K562 (cell line): Measurements from ENCODE around the gene PRDM15. TPM values are rescaled to one million over a fixed set of nuclear protein-coding genes. Genes with fewer than 3 reads are reported as not detected.

ENCODE experiments used
- ATAC-seq: fragments of 200-7000 bp; cut with Tn5 transposase; 3 replicates; pipeline ENCODE4 v1.9.1; 2020; ENCODE audit warnings: moderate library complexity
- BruUV-seq: library from RNA; stranded (reverse); fragments of 400-500 nt; replicated peaks from 2 replicates; lab custom pipeline; 2021; lab: Mats Ljungman, UMichigan
- CTCF ChIA-PET: fragments of 300-600 bp; formaldehyde crosslinking; extraction: SDS; loops from one replicate; lab custom pipeline; 2021; ENCODE audit warnings: low intra/inter-chr PET ratio; lab: Yijun Ruan, JAX
- POLR2A ChIA-PET: fragments of 300-600, 350-650 bp; sonication (Branson Sonifier 250); formaldehyde crosslinking; extraction: SDS; loops from one replicate; lab custom pipeline; 2021; ENCODE audit warnings: antibody characterized with exemption, inconsistent platforms; lab: Yijun Ruan, JAX
- DNase-seq, 4 experiments: peaks; one replicate each; pipeline versions ENCODE4 v3.0.0 to v3.0.0-alpha.2; 2011 to 2018; ENCODE audit warnings: low spot score in 3 of 4, mixed read lengths in 3 of 4; ENCODE audit errors: extremely low read depth in 1 of 4
- FAIRE-seq: peaks from 2 replicates; lab custom pipeline; 2011; peaks lifted over from hg19 to GRCh38; lab: Jason Lieb, UNC
- H2AFZ ChIP-seq: 2 replicates; pipeline ENCODE4 v1.6.0; 2011; ENCODE audit warnings: low read depth, low read length, control low read depth, inconsistent platforms
- H3K27ac ChIP-seq: fragments of 200-600 bp; 3 replicates; pipeline ENCODE4 v1.8.0; 2011; ENCODE audit warnings: low read depth, mild to moderate bottlenecking, control low read depth, inconsistent platforms, low read length, moderate library complexity, mixed read lengths; ENCODE audit errors: extremely low read depth
- H3K27me3 ChIP-seq, 2 experiments: fragments of 300-600 bp in 1 of 2; 2 replicates in 1 of 2; 3 replicates in 1 of 2; pipeline versions ENCODE4 v1.6.0 to v1.8.0; 2011; ENCODE audit warnings: inconsistent platforms in 2 of 2, low read length in 2 of 2, mild to moderate bottlenecking in 1 of 2, mixed read lengths in 1 of 2, moderate library complexity in 1 of 2; ENCODE audit not compliant: control insufficient read depth in 2 of 2, insufficient read depth in 2 of 2
- H3K36me3 ChIP-seq: fragments of 300-600 bp; 3 replicates; pipeline ENCODE4 v1.8.0; 2011; ENCODE audit warnings: mild to moderate bottlenecking, low read length, inconsistent platforms; ENCODE audit not compliant: control insufficient read depth, insufficient read depth
- H3K4me1 ChIP-seq, 2 experiments: fragments of 200-600 bp in 1 of 2; replicated peaks in 1 of 2; 2 replicates in 1 of 2; 3 replicates in 1 of 2; pipeline versions ENCODE4 v1.5.1 to v1.8.0; 2011; ENCODE audit warnings: inconsistent platforms in 2 of 2, low read length in 2 of 2, mild to moderate bottlenecking in 1 of 2, mixed read lengths in 1 of 2, moderate library complexity in 1 of 2; ENCODE audit not compliant: control insufficient read depth in 2 of 2, insufficient read depth in 2 of 2
- H3K4me2 ChIP-seq: 2 replicates; pipeline ENCODE4 v1.6.1; 2011; ENCODE audit warnings: low read length, control low read depth, inconsistent platforms, mixed read lengths; ENCODE audit not compliant: insufficient read depth
- H3K4me3 ChIP-seq: fragments of 200-600 bp; sonication (generic), shearing (Covaris generic); 2 replicates; pipeline ENCODE4 v1.5.1; 2016; ENCODE audit warnings: control low read depth, inconsistent platforms
- H3K79me2 ChIP-seq: fragments of 200-600 bp; 3 replicates; pipeline ENCODE4 v1.8.0; 2011; ENCODE audit warnings: low read length, inconsistent platforms; ENCODE audit not compliant: control insufficient read depth, insufficient read depth
- H3K9ac ChIP-seq, 2 experiments: 2 replicates each; pipeline versions ENCODE4 v1.6.0 to v1.6.1; 2011; ENCODE audit warnings: low read depth in 2 of 2, low read length in 2 of 2, control low read depth in 1 of 2, inconsistent platforms in 1 of 2, mild to moderate bottlenecking in 1 of 2, mixed read lengths in 1 of 2; ENCODE audit not compliant: insufficient read depth in 1 of 2
- H3K9me1 ChIP-seq: one replicate; pipeline ENCODE4 v1.6.0; 2011; ENCODE audit warnings: inconsistent platforms, mild to moderate bottlenecking, low read length, moderate library complexity; ENCODE audit not compliant: control insufficient read depth, insufficient read depth
- H3K9me3 ChIP-seq: replicated peaks from 2 replicates; pipeline ENCODE4 v1.5.1; 2011; ENCODE audit warnings: low read depth, low read length, inconsistent platforms; ENCODE audit not compliant: control insufficient read depth, insufficient read depth
- H4K20me1 ChIP-seq: replicated peaks from 2 replicates; pipeline ENCODE4 v1.6.1; 2011; ENCODE audit warnings: low read length, inconsistent platforms, mixed read lengths; ENCODE audit not compliant: control insufficient read depth, insufficient read depth
- CAMTA2 ChIP-seq: fragments of 250-450 bp; sonication (Bioruptor Pico); conservative IDR thresholded peaks from 2 replicates; pipeline ENCODE4 v1.5.1; 2022
- HMG20A ChIP-seq: fragments of 450-650 bp; formaldehyde crosslinking; conservative IDR thresholded peaks from 2 replicates; pipeline ENCODE4 v1.4.0; 2020; ENCODE audit warnings: mild to moderate bottlenecking, mixed read lengths
- KDM2B ChIP-seq: fragments of 250-450 bp; sonication (Bioruptor Pico); IDR thresholded peaks from 2 replicates; pipeline ENCODE4 v1.8.0; 2021; ENCODE audit warnings: mild to moderate bottlenecking, moderate library complexity
- SMARCE1 ChIP-seq: fragments of 450-650 bp; IDR thresholded peaks from 2 replicates; pipeline ENCODE4 v1.7.1; 2016; ENCODE audit warnings: mild to moderate bottlenecking
- SP1 ChIP-seq: sonication (generic); formaldehyde crosslinking; IDR thresholded peaks from 2 replicates; pipeline ENCODE4 v1.8.1; 2022; ENCODE audit warnings: mild to moderate bottlenecking, missing genetic modification reagents
- ZNF77 ChIP-seq: fragments of 250-450 bp; sonication (Bioruptor Pico); IDR thresholded peaks from 2 replicates; pipeline ENCODE4 v1.5.0; 2020
- WGBS: fragments of 100-300 bp; shearing (Covaris generic); methylation state at CpG from one replicate; pipeline ENCODE4 v1.1.6; 2016; ENCODE audit warnings: low coverage, mixed read lengths; ENCODE audit not compliant: insufficient coverage; ENCODE audit errors: missing lambda C conversion rate; 5-methylcytosine and 5-hydroxymethylcytosine counted together
- in situ Hi-C: fragments of 300-500 bp; cut with MboI; formaldehyde crosslinking; loops from 4 replicates; pipeline ENCODE4 v1.15.0; 2018; ENCODE audit warnings: inconsistent platforms, mixed read lengths
- intact Hi-C: fragments of 100-400 bp; cut with micrococcal nuclease; formaldehyde crosslinking; loops from 2 replicates; pipeline ENCODE4 v1.14.2; 2022
- polyA plus RNA-seq, 8 experiments: library from polyadenylated mRNA; depleted of rRNA in 4 of 8; stranded (reverse) in 5 of 8; unstranded in 3 of 8; fragments of >200 nt; fragmentation: Nextera tagmentation in 2 of 8; fragmentation: Illumina TruSeq in 1 of 8; extraction: Ambion mirVana in 2 of 8; extraction: Trizol in 1 of 8; gene quantifications; 2 replicates each; pipeline versions ENCODE4 v1.2.1 to v1.2.3, GENCODE V29; 2011 to 2014; ENCODE audit warnings: inconsistent platforms in 1 of 8, missing spikeins in 1 of 8
- total RNA-seq, 7 experiments: library from RNA; depleted of rRNA in 6 of 7; stranded (reverse); fragments of >200 nt in 6 of 7; fragmentation: Illumina TruSeq in 2 of 7; extraction: Trizol in 2 of 7; gene quantifications; 2 replicates each; pipeline versions ENCODE4 v1.2.1 to v1.2.3, GENCODE V29; 2011 to 2021; ENCODE audit warnings: low replicate concordance in 1 of 7

The PRDM15 gene
- total and polyA plus RNA-seq, 9 of the 15 experiments (the other 6 are each of a cell fraction or from before 2014, with no cell fraction given), result 0.93 to 9.2 (median 6.2) TPM

- 74% methylated on average over 15 of the region's 15 CpGs for WGBS
- ATAC-seq (no peak), DNase-seq (no peak), FAIRE-seq (no peak)
- Histone ChIP-seq H2AFZ (no peak overlapping the region), H3K4me1 (peaks cover 0 to 7% of the 10 kb centered on the region in 2 experiments; a peak in 1 of 5 replicates), H3K9ac (no peak overlapping the region), H3K4me2 (no peak overlapping the region), H3K9me1 (no peaks in the 10 kb centered on the region), H3K79me2 (no peaks in the 10 kb centered on the region), H3K4me3 (no peak overlapping the region), H4K20me1 (no peaks in the 10 kb centered on the region), H3K27ac (no peak overlapping the region), H3K9me3 (no peaks in the 10 kb centered on the region), H3K27me3 (no peaks in the 10 kb centered on the region), H3K36me3 (peaks cover 23% of the 10 kb centered on the region; the same call in 1 of the 3 replicates)
- TF ChIP-seq SMARCE1, result no peak
- TF ChIP-seq HMG20A (CRISPR knock-in tag), result no peak
- CTCF ChIA-PET, result no interaction called here
- POLR2A ChIA-PET, result interaction anchor here (0.7 kb wide), 1 partner anchor 16 kb away, joined by 3 read pairs; no protein-coding TSS in a partner anchor
- in situ Hi-C loops, result loop anchor here (10.0 kb wide), 1 partner anchor 290 kb away; no protein-coding TSS in a partner anchor
- BruUV-seq, result no TSS peak
- intact Hi-C loops, result no loop called here
Measured at GRCh38 chr21:41825216-41825615, 53.9 kb downstream of the PRDM15 start.

DNA sequence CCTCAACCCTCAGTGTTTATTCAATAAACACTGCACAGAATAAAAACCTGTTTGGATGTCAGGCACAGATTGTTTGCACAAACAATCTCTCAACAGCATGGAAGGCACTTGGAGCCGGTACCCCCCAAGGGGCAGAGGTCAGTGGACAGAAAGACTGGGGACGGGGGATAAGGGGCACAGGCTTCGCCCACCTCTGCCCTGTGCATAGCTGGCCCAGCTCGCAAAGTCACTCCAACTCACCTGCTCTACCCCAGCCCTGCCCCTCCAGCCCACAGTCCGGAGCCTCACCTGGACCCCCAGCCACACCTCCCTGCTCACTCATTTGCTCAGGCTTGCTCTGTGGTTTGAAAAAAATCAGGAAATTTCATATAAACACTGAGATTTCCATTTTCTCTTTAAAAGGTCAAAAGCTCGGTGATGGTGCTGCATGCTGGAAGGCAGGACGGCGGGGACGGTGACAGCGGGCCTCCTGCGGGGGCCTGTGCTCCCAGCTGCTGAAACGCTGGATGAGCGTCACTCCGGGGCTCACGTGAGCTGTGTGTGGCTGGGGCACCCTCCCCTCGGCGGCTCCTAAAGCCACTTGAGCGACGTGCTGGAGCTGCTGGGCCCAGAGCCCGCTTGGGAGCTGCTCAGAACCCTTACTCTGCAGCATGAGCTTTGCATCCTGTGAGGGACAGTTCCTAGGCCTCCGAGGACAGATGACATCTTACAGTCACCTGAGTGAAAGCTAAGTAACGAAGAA, 54.5 kb downstream of the PRDM15 start:
- H3K9me3 ChIP-seq, result no peaks in the 10 kb centered on the region
- no peak for TF ChIP-seq SP1 (CRISPR knock-in tag)
- TF ChIP-seq CAMTA2 (CRISPR knock-in tag), result no peak
- no peak for TF ChIP-seq KDM2B
- TF ChIP-seq ZNF77 (CRISPR knock-in tag), result no peak
- TF ChIP-seq, all 486 proteins: peak for 0
- intact Hi-C loops (no loop called here), in situ Hi-C loops (loop anchor here (10.0 kb wide), 1 partner anchor 290 kb away; no protein-coding TSS in a partner anchor)
- Histone ChIP-seq H3K36me3 (peaks cover 26% of the 10 kb centered on the region; the same call in 1 of the 3 replicates), H3K27ac (no peak overlapping the region), H3K27me3 (no peaks in the 10 kb centered on the region), H2AFZ (no peak overlapping the region), H3K9me1 (no peaks in the 10 kb centered on the region), H3K4me1 (peaks cover 0 to 11% of the 10 kb centered on the region in 2 experiments; a peak in 1 of 5 replicates), H4K20me1 (no peaks in the 10 kb centered on the region), H3K79me2 (no peaks in the 10 kb centered on the region), H3K4me2 (no peak overlapping the region), H3K4me3 (no peak overlapping the region), H3K9ac (no peak overlapping the region)
- CTCF ChIA-PET, result no interaction called here
- 80% methylated on average over 21 of the region's 22 CpGs for WGBS
- POLR2A ChIA-PET, result interaction anchor here (0.6 to 1.4 kb wide), 3 partner anchors 9 to 16 kb away, joined by 3 read pairs; no protein-coding TSS in a partner anchor
- no peak for FAIRE-seq
- DNase-seq, result no peak
- BruUV-seq, result no TSS peak
- ATAC-seq, result no peak
